Heart left ventricle (tissue), 16 donors: ENCODE results near the gene SORBS1. TPM values are rescaled to one million over a fixed set of nuclear protein-coding genes. Genes with fewer than 3 reads are reported as not detected.
A peak's percentile ranks its signal among the peaks of the same experiment; 100 is the strongest.

ENCODE experiments used
- ATAC-seq, 4 donors: fragments of 200-7000 bp; cut with Tn5 transposase; one replicate each; pipeline ENCODE4 v1.9.1; 2020 to 2022; ENCODE audit warnings: moderate library complexity in 4 of 4, mild to moderate bottlenecking in 3 of 4, moderate number of reproducible peaks in 1 of 4
- DNase-seq, 5 donors: peaks; one replicate each; pipeline ENCODE4 v3.0.0-alpha.2; 2020
- H3K27ac ChIP-seq, 12 donors: fragments of 200-600 bp; sonication (generic) in 4 of 12; one replicate each; pipeline versions ENCODE4 v1.5.0 to v1.8.0; 2016 to 2022; ENCODE audit warnings: mild to moderate bottlenecking in 2 of 12
- H3K27me3 ChIP-seq, 9 donors: fragments of 200-600 bp; sonication (generic) in 2 of 9; one replicate each; pipeline versions ENCODE4 v1.5.1 to v1.8.0; 2016 to 2022; ENCODE audit warnings: mild to moderate bottlenecking in 3 of 9
- H3K36me3 ChIP-seq, 9 donors: fragments of 200-600 bp; sonication (generic) in 2 of 9; one replicate each; pipeline versions ENCODE4 v1.5.0 to v1.8.0; 2018 to 2022; ENCODE audit warnings: mild to moderate bottlenecking in 2 of 9
- H3K4me1 ChIP-seq, 12 donors: fragments of 200-600 bp; sonication (generic) in 4 of 12; one replicate each; pipeline versions ENCODE4 v1.5.0 to v1.8.0; 2016 to 2022; ENCODE audit warnings: mild to moderate bottlenecking in 3 of 12
- H3K4me3 ChIP-seq, 12 donors: fragments of 200-600 bp; sonication (generic) in 4 of 12; one replicate each; pipeline versions ENCODE4 v1.5.0 to v1.8.0; 2017 to 2022; ENCODE audit warnings: mild to moderate bottlenecking in 9 of 12, moderate library complexity in 4 of 12
- H3K9me3 ChIP-seq, 12 donors: fragments of 200-600 bp; sonication (generic) in 4 of 12; one replicate each; pipeline versions ENCODE4 v1.5.0 to v1.8.0; 2016 to 2022; ENCODE audit warnings: mild to moderate bottlenecking in 1 of 12
- POLR2A ChIP-seq, 2 donors: fragments of 450-650 bp; IDR thresholded peaks; one replicate each; pipeline ENCODE4 v1.6.1; 2017; ENCODE audit warnings: antibody characterized with exemption in 2 of 2, mild to moderate bottlenecking in 2 of 2, moderate library complexity in 2 of 2
- WGBS, 4 donors: extraction: QIAGEN DNeasy Blood & Tissue Kit in 2 of 4; methylation state at CpG; one replicate each; pipeline versions ENCODE4 v1.1.5 to v1.1.7; 2013 to 2018; 5-methylcytosine and 5-hydroxymethylcytosine counted together
- intact Hi-C, 10 donors: fragments of 100-400 bp; cut with DNase I; formaldehyde crosslinking; loops; one replicate each; pipeline versions ENCODE4 v1.11.1 to v1.14.2; 2022
- polyA plus RNA-seq, 2 donors: library from polyadenylated mRNA; stranded (reverse); fragments of 200-250 nt; gene quantifications; one replicate each; pipeline ENCODE4 v1.2.3, GENCODE V29; 2013
- total RNA-seq, 9 donors: library from RNA; depleted of rRNA in 2 of 9; stranded (reverse); fragments of >200 nt in 2 of 9; fragmentation: NEBNext Ultra II Directional in 3 of 9; extraction: Animal tissue kit (Norgen Biotek cat#: 25700) in 3 of 9; gene quantifications; one replicate each; pipeline versions ENCODE4 v1.1.0 to v1.2.4, GENCODE V29; 2016 to 2023
- TF ChIP-seq, protein P1 (sequence below), 12 donors: fragments of 200-600 bp; sonication (generic) in 4 of 12; IDR thresholded peaks; one replicate each; pipeline versions ENCODE4 v1.5.0 to v1.8.0; 2018 to 2022; ENCODE audit warnings: antibody characterized with exemption in 12 of 12, mild to moderate bottlenecking in 5 of 12
- donor health status: ischemic (EF 13 %, LVEDD 7.1; RV severe dilation, severe dysfunction).
- donor health status: healthy with polysubstance abuse.
- donor health status: DM: no; HTN: yes; CAD: no.
- donor health status: DM: no; HTN: no; CAD: no.
- donor health status: ischemic (EF 25% LVEDD 6.9; RV normal size, moderate dysfunction).
- donor health status: ischemic (EF 25% LVEDD 5.7; RV mildly dilated, moderate dysfunction).
- donor health status: healthy.
- donor health status: DM: yes; HTN: yes; CAD: no.
- donor health status: ischemic (EF 35%, LVEDD 5.7; RV mildly dilated, moderate dysfunction).
- donor health status: nonischemic (EF 11% LVEDD 7.7; RV severe dilation, severe dysfunction).
- donor health status: DM: yes; HTN: yes; CAD: no.
- donor health status: PGD.
- donor health status: ischemic (EF 29% LVEDD 5.4; RV normal size, mild dysfunction).
- donor health status: nonischemic (EF 23%, LVEDD 6.1; RV moderate dilation, normal function).

Gene SORBS1
- total and polyA plus RNA-seq, 11 donors, result 355 to 1,440 (median 886) TPM

DNA sequence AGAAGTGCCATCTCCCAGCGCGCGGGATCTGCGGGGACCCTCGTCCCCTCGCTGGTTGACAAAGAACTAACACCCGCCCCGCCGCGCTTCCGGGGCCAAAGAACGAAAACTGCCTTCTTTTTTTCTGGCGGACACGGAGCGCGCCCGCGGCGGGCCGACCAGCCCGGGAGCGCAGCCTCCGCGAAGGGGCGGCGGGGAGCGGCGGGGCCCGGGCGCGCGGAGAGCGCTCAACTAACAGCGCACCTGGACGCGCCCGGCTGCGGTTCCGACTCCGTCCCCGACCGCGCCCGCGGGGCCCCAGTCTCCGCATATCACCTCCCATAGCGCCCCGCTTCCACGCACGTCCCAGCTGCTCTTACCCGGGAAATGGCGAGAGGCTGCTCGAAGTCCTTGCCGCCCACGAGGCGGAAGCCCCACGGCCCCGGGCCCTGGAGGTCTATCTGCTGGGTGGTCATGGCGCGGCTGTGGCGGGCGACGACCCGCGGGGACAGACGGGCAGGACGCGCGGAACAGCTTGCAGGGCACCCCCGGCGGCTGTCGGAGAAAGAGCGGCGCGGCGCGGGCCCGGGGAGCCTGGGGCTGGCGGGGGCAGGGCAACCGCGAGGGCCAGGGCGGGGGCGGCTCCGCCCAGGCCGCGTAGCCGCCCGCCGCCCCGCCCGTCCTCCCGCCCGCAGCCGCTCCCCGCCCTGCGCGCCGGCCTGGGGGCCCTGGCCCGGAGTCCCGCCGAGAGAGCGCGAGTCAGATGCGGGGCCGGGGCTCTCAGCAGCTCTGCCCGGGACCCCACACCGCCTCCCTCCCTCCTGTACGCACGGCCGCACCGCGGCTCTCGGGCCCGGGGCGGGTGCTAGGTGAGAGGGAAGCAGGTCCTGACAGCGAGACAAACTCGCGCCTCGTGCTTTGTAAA lies 270.5 kb downstream of the SORBS1 start, which contains the start of gene PDLIM1:
Gene PDLIM1 (minus strand): TSS at position 543 of the 904 bp plus-strand sequence. CDS start 88 bp downstream, at position 455.
- intact Hi-C loops, result loop anchor here in 8 of 10 donors (2.0 to 5.0 kb wide), 5 partner anchors 37 to 47 kb away; no protein-coding TSS in a partner anchor
- no peaks in the 10 kb centered on the region for H3K9me3 ChIP-seq
- peak within 1 kb of the TSS; percentile 83 to 99 (median 94) for H3K27ac ChIP-seq
- peak; percentile 82 to 88 (median 85) for DNase-seq
- ATAC-seq, result peak; percentile 23 to 92 (median 80)
- no peaks in the 10 kb centered on the region for H3K27me3 ChIP-seq
- WGBS, 4 donors, result 0 to 1% (median 1%) methylated on average over 11 to 119 of the region's 119 CpGs
- H3K4me3 ChIP-seq, result peak within 1 kb of the TSS; percentile 77 to 100 (median 90)
- H3K4me1 ChIP-seq, result peaks cover 6 to 55% (median 46%) of the 10 kb centered on the region in 12 donors
- TF ChIP-seq POLR2A (IDR thresholded peaks at IDR 0.05), result peak; percentile 8 to 92
- TF ChIP-seq, protein P1, sequence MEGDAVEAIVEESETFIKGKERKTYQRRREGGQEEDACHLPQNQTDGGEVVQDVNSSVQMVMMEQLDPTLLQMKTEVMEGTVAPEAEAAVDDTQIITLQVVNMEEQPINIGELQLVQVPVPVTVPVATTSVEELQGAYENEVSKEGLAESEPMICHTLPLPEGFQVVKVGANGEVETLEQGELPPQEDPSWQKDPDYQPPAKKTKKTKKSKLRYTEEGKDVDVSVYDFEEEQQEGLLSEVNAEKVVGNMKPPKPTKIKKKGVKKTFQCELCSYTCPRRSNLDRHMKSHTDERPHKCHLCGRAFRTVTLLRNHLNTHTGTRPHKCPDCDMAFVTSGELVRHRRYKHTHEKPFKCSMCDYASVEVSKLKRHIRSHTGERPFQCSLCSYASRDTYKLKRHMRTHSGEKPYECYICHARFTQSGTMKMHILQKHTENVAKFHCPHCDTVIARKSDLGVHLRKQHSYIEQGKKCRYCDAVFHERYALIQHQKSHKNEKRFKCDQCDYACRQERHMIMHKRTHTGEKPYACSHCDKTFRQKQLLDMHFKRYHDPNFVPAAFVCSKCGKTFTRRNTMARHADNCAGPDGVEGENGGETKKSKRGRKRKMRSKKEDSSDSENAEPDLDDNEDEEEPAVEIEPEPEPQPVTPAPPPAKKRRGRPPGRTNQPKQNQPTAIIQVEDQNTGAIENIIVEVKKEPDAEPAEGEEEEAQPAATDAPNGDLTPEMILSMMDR (IDR thresholded peaks at IDR 0.05), result peak in 8 of 12 donors; percentile 15 to 51 (median 43)
- no peaks in the 10 kb centered on the region for H3K36me3 ChIP-seq

DNA sequence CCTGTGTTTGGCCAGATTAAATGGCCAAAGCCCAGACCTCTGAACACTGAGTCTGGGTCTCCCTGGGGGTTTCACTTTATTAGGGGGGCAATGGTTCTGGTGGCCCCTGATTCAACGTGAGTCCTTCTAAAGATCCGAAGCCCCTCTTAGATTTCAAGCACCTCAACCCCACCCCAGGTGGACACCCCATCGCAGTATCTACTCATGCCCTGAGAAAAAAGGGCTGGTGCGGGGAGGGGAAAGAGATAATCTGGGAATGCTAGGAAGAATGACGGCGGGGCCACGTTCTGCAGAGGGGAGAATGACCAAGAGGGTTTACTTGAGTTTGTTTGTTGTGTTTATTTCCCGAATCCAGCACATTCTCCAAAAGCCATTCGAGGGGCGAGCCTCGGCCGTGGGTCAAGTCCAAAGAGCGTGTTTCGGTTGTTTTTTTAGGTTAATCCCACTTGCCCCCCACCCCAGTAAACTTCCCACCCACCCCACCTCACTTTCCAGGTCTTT lies 271.2 kb downstream of the SORBS1 start:
- peak overlapping the region; percentile 83 to 99 (median 94) for H3K27ac ChIP-seq
- no peaks in the 10 kb centered on the region for H3K9me3 ChIP-seq
- H3K4me3 ChIP-seq, result peak overlapping the region; percentile 77 to 100 (median 90)
- intact Hi-C loops, result loop anchor here (2.0 to 5.0 kb wide), 6 partner anchors 37 to 47 kb away; no protein-coding TSS in a partner anchor
- no peaks in the 10 kb centered on the region for H3K27me3 ChIP-seq
- ATAC-seq (no peak), DNase-seq (no peak)
- no peaks in the 10 kb centered on the region for H3K36me3 ChIP-seq
- H3K4me1 ChIP-seq, result peaks cover 6 to 58% (median 45%) of the 10 kb centered on the region in 12 donors
- TF ChIP-seq, protein P1 (IDR thresholded peaks at IDR 0.05), result no peak
- no peak for TF ChIP-seq POLR2A (IDR thresholded peaks at IDR 0.05)
- 5 to 14% (median 6%) methylated on average over 14 of the region's 14 CpGs for WGBS, 4 donors

- ATAC-seq, result peak; percentile 63 to 69 (median 64)
- Histone ChIP-seq H3K36me3 (no peaks in the 10 kb centered on the region), H3K27me3 (no peaks in the 10 kb centered on the region), H3K9me3 (no peaks in the 10 kb centered on the region), H3K4me1 (peaks cover 6 to 59% (median 45%) of the 10 kb centered on the region in 12 donors), H3K27ac (peak overlapping the region; percentile 83 to 99 (median 94)), H3K4me3 (peak overlapping the region; percentile 77 to 100 (median 90))
- DNase-seq, result peak in 1 of 5 donors; percentile 33
- intact Hi-C loops, result loop anchor here in 6 of 10 donors (2.0 to 5.0 kb wide), 4 partner anchors 40 to 48 kb away; no protein-coding TSS in a partner anchor
- TF ChIP-seq, protein P1 (IDR thresholded peaks at IDR 0.05), result peak in 8 of 12 donors; percentile 19 to 40 (median 24)
- TF ChIP-seq POLR2A (IDR thresholded peaks at IDR 0.05), result peak in 1 of 2 donors; percentile 63
- 14 to 28% (median 22%) methylated on average over 12 of the region's 12 CpGs for WGBS, 4 donors
Measured at GRCh38 chr10:95289003-95289920, 271.9 kb downstream of the SORBS1 start.
